ENCODE results near the gene CHDH.

DNA sequence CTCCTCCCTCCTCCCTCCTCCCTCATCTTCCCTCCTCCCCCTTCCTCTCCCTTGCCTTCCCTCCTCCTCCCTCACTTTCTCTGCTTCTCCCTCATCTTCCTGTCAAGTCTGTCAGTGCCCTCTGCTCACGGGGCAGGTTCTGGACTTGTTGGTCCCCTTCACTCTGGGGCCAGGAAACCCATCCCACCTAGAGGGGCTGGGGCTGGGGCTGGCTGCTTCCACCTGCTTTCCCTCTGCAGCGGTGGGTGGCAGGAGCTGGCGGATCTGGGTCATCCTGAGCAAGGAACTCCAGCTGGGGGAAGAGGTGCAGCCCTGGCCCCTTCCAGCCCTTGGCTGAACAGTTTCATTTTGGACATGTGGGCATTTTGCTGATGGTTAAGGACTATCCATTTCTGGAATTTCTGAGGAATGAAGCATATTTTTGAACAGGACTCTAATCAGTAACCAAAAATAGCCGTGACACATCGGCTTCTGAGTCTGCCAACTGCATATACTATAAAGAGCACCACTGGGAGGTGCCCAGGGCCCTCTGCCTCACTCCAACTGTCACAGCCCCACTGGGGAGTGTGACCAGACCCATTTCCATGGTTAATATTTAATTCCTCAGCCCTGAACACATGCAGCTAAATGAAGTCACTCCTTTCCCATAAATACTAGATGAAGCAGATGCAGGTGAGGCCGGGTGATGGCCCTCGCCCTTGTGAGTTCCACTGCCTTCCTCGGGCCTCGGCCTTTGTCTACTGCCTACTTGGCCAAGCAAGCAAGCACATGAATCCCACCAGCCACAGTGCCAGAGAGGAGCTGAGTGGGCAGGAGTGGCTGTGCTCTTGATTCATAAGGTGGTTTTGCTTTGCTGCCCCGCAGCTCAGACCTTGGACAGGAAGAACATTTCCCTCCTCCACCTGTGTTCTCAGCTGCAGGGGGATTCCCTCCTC lies 39.8 kb downstream of the CHDH start:
- TF ChIP-seq, protein P1, sequence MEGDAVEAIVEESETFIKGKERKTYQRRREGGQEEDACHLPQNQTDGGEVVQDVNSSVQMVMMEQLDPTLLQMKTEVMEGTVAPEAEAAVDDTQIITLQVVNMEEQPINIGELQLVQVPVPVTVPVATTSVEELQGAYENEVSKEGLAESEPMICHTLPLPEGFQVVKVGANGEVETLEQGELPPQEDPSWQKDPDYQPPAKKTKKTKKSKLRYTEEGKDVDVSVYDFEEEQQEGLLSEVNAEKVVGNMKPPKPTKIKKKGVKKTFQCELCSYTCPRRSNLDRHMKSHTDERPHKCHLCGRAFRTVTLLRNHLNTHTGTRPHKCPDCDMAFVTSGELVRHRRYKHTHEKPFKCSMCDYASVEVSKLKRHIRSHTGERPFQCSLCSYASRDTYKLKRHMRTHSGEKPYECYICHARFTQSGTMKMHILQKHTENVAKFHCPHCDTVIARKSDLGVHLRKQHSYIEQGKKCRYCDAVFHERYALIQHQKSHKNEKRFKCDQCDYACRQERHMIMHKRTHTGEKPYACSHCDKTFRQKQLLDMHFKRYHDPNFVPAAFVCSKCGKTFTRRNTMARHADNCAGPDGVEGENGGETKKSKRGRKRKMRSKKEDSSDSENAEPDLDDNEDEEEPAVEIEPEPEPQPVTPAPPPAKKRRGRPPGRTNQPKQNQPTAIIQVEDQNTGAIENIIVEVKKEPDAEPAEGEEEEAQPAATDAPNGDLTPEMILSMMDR (IDR thresholded peaks at IDR 0.05): no peak
- TF ChIP-seq CEBPB (IDR thresholded peaks at IDR 0.05) (no peak), EP300 (IDR thresholded peaks at IDR 0.05) (no peak), EHF (CRISPR knock-in tag; IDR thresholded peaks at IDR 0.05) (no peak)

Measured in A549 (cell line).